ENCODE results near the gene CRCP.
"Not testable (repeated sequence)": the region's sequence is repeated elsewhere in the genome, so short reads cannot be mapped to it uniquely, and the experiment has no call there.

DNA sequence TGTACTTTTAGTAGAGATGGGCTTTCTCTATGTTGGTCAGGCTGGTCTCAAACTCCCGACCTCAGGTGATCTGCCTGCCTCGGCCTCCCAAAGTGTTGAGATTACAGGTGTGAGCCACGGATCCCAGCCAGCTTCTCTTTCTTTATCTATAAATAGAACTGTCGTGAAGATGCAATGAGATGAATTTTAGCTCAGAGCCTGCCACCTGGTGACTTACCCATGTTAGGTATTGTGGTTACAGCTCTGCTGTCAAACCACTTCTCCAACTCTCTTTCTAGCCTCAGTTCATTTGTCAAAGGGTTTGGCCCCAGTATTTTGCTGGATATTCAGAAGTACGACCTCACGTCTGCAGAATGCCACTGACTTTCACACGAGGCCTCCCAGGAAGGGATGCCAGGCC lies 42.4 kb upstream of the CRCP start:
- TF ChIP-seq, protein P1, sequence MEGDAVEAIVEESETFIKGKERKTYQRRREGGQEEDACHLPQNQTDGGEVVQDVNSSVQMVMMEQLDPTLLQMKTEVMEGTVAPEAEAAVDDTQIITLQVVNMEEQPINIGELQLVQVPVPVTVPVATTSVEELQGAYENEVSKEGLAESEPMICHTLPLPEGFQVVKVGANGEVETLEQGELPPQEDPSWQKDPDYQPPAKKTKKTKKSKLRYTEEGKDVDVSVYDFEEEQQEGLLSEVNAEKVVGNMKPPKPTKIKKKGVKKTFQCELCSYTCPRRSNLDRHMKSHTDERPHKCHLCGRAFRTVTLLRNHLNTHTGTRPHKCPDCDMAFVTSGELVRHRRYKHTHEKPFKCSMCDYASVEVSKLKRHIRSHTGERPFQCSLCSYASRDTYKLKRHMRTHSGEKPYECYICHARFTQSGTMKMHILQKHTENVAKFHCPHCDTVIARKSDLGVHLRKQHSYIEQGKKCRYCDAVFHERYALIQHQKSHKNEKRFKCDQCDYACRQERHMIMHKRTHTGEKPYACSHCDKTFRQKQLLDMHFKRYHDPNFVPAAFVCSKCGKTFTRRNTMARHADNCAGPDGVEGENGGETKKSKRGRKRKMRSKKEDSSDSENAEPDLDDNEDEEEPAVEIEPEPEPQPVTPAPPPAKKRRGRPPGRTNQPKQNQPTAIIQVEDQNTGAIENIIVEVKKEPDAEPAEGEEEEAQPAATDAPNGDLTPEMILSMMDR (IDR thresholded peaks at IDR 0.05), result not testable (repeated sequence)
- not testable (repeated sequence) for TF ChIP-seq ZFX (IDR thresholded peaks at IDR 0.05; ENCODE audit: borderline replicate concordance)
